ENCODE data around the gene GLT8D2. TPM values are rescaled to one million over a fixed set of nuclear protein-coding genes. Genes with fewer than 3 reads are reported as not detected.

GLT8D2 gene
- total and polyA plus RNA-seq, 4 donors = 14.2 to 86.8 (median 37.0) TPM

- Histone ChIP-seq H3K4me1 (ENCODE audit: control insufficient read depth, insufficient read depth, low read length) (no peaks in the 10 kb centered on the region), H3K9me3 (ENCODE audit: control insufficient read depth, insufficient read depth, low read length) (no peaks in the 10 kb centered on the region), H3K27ac (ENCODE audit: low read depth, low read length) (no peak overlapping the region), H3K27me3 (ENCODE audit: control insufficient read depth, insufficient read depth, low read length) (no peaks in the 10 kb centered on the region), H3K4me3 (ENCODE audit: low read depth, low read length) (no peak overlapping the region), H3K36me3 (ENCODE audit: control insufficient read depth, insufficient read depth, low read length) (no peaks in the 10 kb centered on the region)
- no peak for DNase-seq (ENCODE audit: low read depth in 4 of 6, low spot score in 6 of 6)
- 75% methylated on average over 1 of the region's 5 CpGs for WGBS (ENCODE audit: insufficient coverage)
Measured at GRCh38 chr12:103996595-103996994, 53.4 kb downstream of the GLT8D2 start.

- Histone ChIP-seq H3K9me3 (ENCODE audit: control insufficient read depth, insufficient read depth, low read length) (no peaks in the 10 kb centered on the region), H3K4me3 (ENCODE audit: low read depth, low read length) (no peak overlapping the region), H3K36me3 (ENCODE audit: control insufficient read depth, insufficient read depth, low read length) (no peaks in the 10 kb centered on the region), H3K27ac (ENCODE audit: low read depth, low read length) (no peak overlapping the region), H3K4me1 (ENCODE audit: control insufficient read depth, insufficient read depth, low read length) (no peaks in the 10 kb centered on the region), H3K27me3 (ENCODE audit: control insufficient read depth, insufficient read depth, low read length) (no peaks in the 10 kb centered on the region)
- DNase-seq (ENCODE audit: low read depth in 4 of 6, low spot score in 6 of 6) = no peak
- 82% methylated on average over 4 of the region's 4 CpGs for WGBS (ENCODE audit: insufficient coverage)
Measured at GRCh38 chr12:103994235-103994634, 55.8 kb downstream of the GLT8D2 start.

GRCh38 chr12:103986829-103987228, 63.2 kb downstream of the GLT8D2 start:
- no CpG with 5 or more reads among the region's 2 CpGs for WGBS (ENCODE audit: insufficient coverage)
- no peak overlapping the region for H3K27ac ChIP-seq (ENCODE audit: low read depth, low read length)
- no peaks in the 10 kb centered on the region for H3K4me1 ChIP-seq (ENCODE audit: control insufficient read depth, insufficient read depth, low read length)
- peaks cover 24% of the 10 kb centered on the region for H3K36me3 ChIP-seq (ENCODE audit: control insufficient read depth, insufficient read depth, low read length)
- no peaks in the 10 kb centered on the region for H3K9me3 ChIP-seq (ENCODE audit: control insufficient read depth, insufficient read depth, low read length)
- no peaks in the 10 kb centered on the region for H3K27me3 ChIP-seq (ENCODE audit: control insufficient read depth, insufficient read depth, low read length)
- H3K4me3 ChIP-seq (ENCODE audit: low read depth, low read length) = no peak overlapping the region
- DNase-seq (ENCODE audit: low read depth in 4 of 6, low spot score in 6 of 6) = no peak

GRCh38 chr12:103978384-103978982, 71.5 kb downstream of the GLT8D2 start:
- no peaks in the 10 kb centered on the region for H3K27me3 ChIP-seq (ENCODE audit: control insufficient read depth, insufficient read depth, low read length)
- DNase-seq (ENCODE audit: low read depth in 4 of 6, low spot score in 6 of 6) = no peak
- no peak overlapping the region for H3K4me3 ChIP-seq (ENCODE audit: low read depth, low read length)
- H3K9me3 ChIP-seq (ENCODE audit: control insufficient read depth, insufficient read depth, low read length) = no peaks in the 10 kb centered on the region
- no peaks in the 10 kb centered on the region for H3K4me1 ChIP-seq (ENCODE audit: control insufficient read depth, insufficient read depth, low read length)
- H3K27ac ChIP-seq (ENCODE audit: low read depth, low read length) = no peak overlapping the region
- H3K36me3 ChIP-seq (ENCODE audit: control insufficient read depth, insufficient read depth, low read length) = peaks cover 27% of the 10 kb centered on the region
- WGBS (ENCODE audit: insufficient coverage) = 94% methylated on average over 4 of the region's 4 CpGs

- peaks cover 16% of the 10 kb centered on the region for H3K36me3 ChIP-seq (ENCODE audit: control insufficient read depth, insufficient read depth, low read length)
- no peaks in the 10 kb centered on the region for H3K9me3 ChIP-seq (ENCODE audit: control insufficient read depth, insufficient read depth, low read length)
- no peak for DNase-seq (ENCODE audit: low read depth in 4 of 6, low spot score in 6 of 6)
- WGBS (ENCODE audit: insufficient coverage) = 86% methylated on average over 1 of the region's 2 CpGs
- no peak overlapping the region for H3K27ac ChIP-seq (ENCODE audit: low read depth, low read length)
- H3K27me3 ChIP-seq (ENCODE audit: control insufficient read depth, insufficient read depth, low read length) = no peaks in the 10 kb centered on the region
- H3K4me1 ChIP-seq (ENCODE audit: control insufficient read depth, insufficient read depth, low read length) = no peaks in the 10 kb centered on the region
- no peak overlapping the region for H3K4me3 ChIP-seq (ENCODE audit: low read depth, low read length)
Measured at GRCh38 chr12:103975368-103975767, 74.6 kb downstream of the GLT8D2 start.

GRCh38 chr12:103973909-103974308, 76.1 kb downstream of the GLT8D2 start:
- H3K36me3 ChIP-seq (ENCODE audit: control insufficient read depth, insufficient read depth, low read length) = peaks cover 18% of the 10 kb centered on the region
- H3K27ac ChIP-seq (ENCODE audit: low read depth, low read length) = no peak overlapping the region
- no peaks in the 10 kb centered on the region for H3K9me3 ChIP-seq (ENCODE audit: control insufficient read depth, insufficient read depth, low read length)
- DNase-seq (ENCODE audit: low read depth in 4 of 6, low spot score in 6 of 6) = no peak
- WGBS (ENCODE audit: insufficient coverage) = no CpG with 5 or more reads among the region's 2 CpGs
- no peak overlapping the region for H3K4me3 ChIP-seq (ENCODE audit: low read depth, low read length)
- H3K27me3 ChIP-seq (ENCODE audit: control insufficient read depth, insufficient read depth, low read length) = no peaks in the 10 kb centered on the region
- H3K4me1 ChIP-seq (ENCODE audit: control insufficient read depth, insufficient read depth, low read length) = no peaks in the 10 kb centered on the region

GRCh38 chr12:103969391-103969790, 80.6 kb downstream of the GLT8D2 start:
- Histone ChIP-seq H3K27ac (ENCODE audit: low read depth, low read length) (no peak overlapping the region), H3K27me3 (ENCODE audit: control insufficient read depth, insufficient read depth, low read length) (no peaks in the 10 kb centered on the region), H3K36me3 (ENCODE audit: control insufficient read depth, insufficient read depth, low read length) (peaks cover 5% of the 10 kb centered on the region), H3K9me3 (ENCODE audit: control insufficient read depth, insufficient read depth, low read length) (no peaks in the 10 kb centered on the region), H3K4me1 (ENCODE audit: control insufficient read depth, insufficient read depth, low read length) (peaks cover 1% of the 10 kb centered on the region), H3K4me3 (ENCODE audit: low read depth, low read length) (no peak overlapping the region)
- WGBS (ENCODE audit: insufficient coverage) = 67% methylated on average over 1 of the region's 2 CpGs
- no peak for DNase-seq (ENCODE audit: low read depth in 4 of 6, low spot score in 6 of 6)

GRCh38 chr12:103966736-103967135, 83.3 kb downstream of the GLT8D2 start:
- DNase-seq (ENCODE audit: low read depth in 4 of 6, low spot score in 6 of 6) = peak in 1 of 6 donors; percentile 2
- Histone ChIP-seq H3K9me3 (ENCODE audit: control insufficient read depth, insufficient read depth, low read length) (no peaks in the 10 kb centered on the region), H3K27me3 (ENCODE audit: control insufficient read depth, insufficient read depth, low read length) (no peaks in the 10 kb centered on the region), H3K4me1 (ENCODE audit: control insufficient read depth, insufficient read depth, low read length) (peaks cover 6% of the 10 kb centered on the region), H3K4me3 (ENCODE audit: low read depth, low read length) (peak overlapping the region; percentile 82), H3K27ac (ENCODE audit: low read depth, low read length) (peak overlapping the region; percentile 95), H3K36me3 (ENCODE audit: control insufficient read depth, insufficient read depth, low read length) (peaks cover 2% of the 10 kb centered on the region)
- WGBS (ENCODE audit: insufficient coverage) = no CpG with 5 or more reads among the region's 1 CpG

- no peaks in the 10 kb centered on the region for H3K9me3 ChIP-seq (ENCODE audit: control insufficient read depth, insufficient read depth, low read length)
- DNase-seq (ENCODE audit: low read depth in 4 of 6, low spot score in 6 of 6) = peak; percentile 97 to 100 (median 98)
- H3K27ac ChIP-seq (ENCODE audit: low read depth, low read length) = peak within 1 kb of the TSS; percentile 95
- H3K27me3 ChIP-seq (ENCODE audit: control insufficient read depth, insufficient read depth, low read length) = no peaks in the 10 kb centered on the region
- peaks cover 2% of the 10 kb centered on the region for H3K36me3 ChIP-seq (ENCODE audit: control insufficient read depth, insufficient read depth, low read length)
- H3K4me3 ChIP-seq (ENCODE audit: low read depth, low read length) = peak within 1 kb of the TSS; percentile 82
- peaks cover 6% of the 10 kb centered on the region for H3K4me1 ChIP-seq (ENCODE audit: control insufficient read depth, insufficient read depth, low read length)
- WGBS (ENCODE audit: insufficient coverage) = under 1% methylated on average over 54 of the region's 64 CpGs
Measured at GRCh38 chr12:103965590-103966504, 84.1 kb downstream of the GLT8D2 start, which contains the start of gene TDG. Gene TDG, plus strand, starts transcription at chr12:103965872. Its CDS starts 166 bp downstream, at chr12:103966038.

All from spinal cord (tissue), 10 donors.